Activated naive CD8-positive, alpha-beta T cell treated with anti-CD3 and anti-CD28 coated beads, Interleukin-2, amount 10 ng/mL, durations not matched to agents 7 days and 5 days (primary cell): Measurements from ENCODE around the gene PLD5. TPM values are rescaled to one million over a fixed set of nuclear protein-coding genes. Genes with fewer than 3 reads are reported as not detected.
A peak's percentile ranks its signal among the peaks of the same experiment; 100 is the strongest.

Experiments used
- ATAC-seq: fragments of 150-1000 bp; cut with Tn5 transposase; one replicate; pipeline ENCODE4 v1.10.0; 2021; ENCODE audit warnings: low read depth, moderate library complexity
- POLR2A ChIA-PET: fragments of 350-600 bp; sonication (Branson Sonifier 250); formaldehyde crosslinking; loops from one replicate; lab custom pipeline; 2021; ENCODE audit warnings: antibody characterized with exemption; lab: Charles Lee
- DNase-seq: peaks from one replicate; pipeline ENCODE4 v3.0.0; 2021
- H3K27ac Mint-ChIP-seq: one replicate; pipeline ENCODE4 v1.8.0; 2022; ENCODE audit warnings: mild to moderate bottlenecking, mixed read lengths
- H3K27me3 Mint-ChIP-seq: one replicate; pipeline ENCODE4 v1.8.0; 2022; ENCODE audit warnings: mild to moderate bottlenecking, moderate library complexity, mixed read lengths
- H3K36me3 Mint-ChIP-seq: one replicate; pipeline ENCODE4 v1.8.0; 2021; ENCODE audit warnings: mild to moderate bottlenecking, mixed read lengths
- H3K4me1 Mint-ChIP-seq: one replicate; pipeline ENCODE4 v1.8.0; 2021; ENCODE audit warnings: mixed read lengths
- H3K4me3 Mint-ChIP-seq: one replicate; pipeline ENCODE4 v1.8.0; 2022; ENCODE audit warnings: mild to moderate bottlenecking, moderate library complexity, mixed read lengths
- H3K9me3 Mint-ChIP-seq: one replicate; pipeline ENCODE4 v1.8.0; 2021; ENCODE audit warnings: mixed read lengths
- total RNA-seq, 2 experiments: library from RNA; stranded (reverse); gene quantifications; one replicate each; pipeline ENCODE4 v1.2.3, GENCODE V29; 2021

The PLD5 gene
- total RNA-seq, 2 experiments from 2014 or later, result not detected

- DNase-seq (no peak), ATAC-seq (no peak)
- POLR2A ChIA-PET, result no interaction called here
- H3K4me1 Mint-ChIP-seq, result peaks cover 3% of the 10 kb centered on the region
- no peak overlapping the region for H3K27ac Mint-ChIP-seq
- no peaks in the 10 kb centered on the region for H3K36me3 Mint-ChIP-seq
- peaks cover 47% of the 10 kb centered on the region for H3K27me3 Mint-ChIP-seq
- H3K9me3 Mint-ChIP-seq, result no peaks in the 10 kb centered on the region
- no peak overlapping the region for H3K4me3 Mint-ChIP-seq
Measured at GRCh38 chr1:242525769-242526168, 1.3 kb upstream of the PLD5 start.

GRCh38 chr1:242525360-242525722, 844 bp upstream of the PLD5 start:
- Mint-ChIP-seq H3K27ac (no peak overlapping the region), H3K36me3 (no peaks in the 10 kb centered on the region), H3K4me1 (peaks cover 3% of the 10 kb centered on the region), H3K9me3 (no peaks in the 10 kb centered on the region), H3K27me3 (peaks cover 47% of the 10 kb centered on the region), H3K4me3 (peak overlapping the region; percentile 53)
- DNase-seq (no peak), ATAC-seq (no peak)
- POLR2A ChIA-PET, result no interaction called here

GRCh38 chr1:242523719-242524570, 552 bp downstream of the PLD5 start:
- Mint-ChIP-seq H3K36me3 (no peaks in the 10 kb centered on the region), H3K27me3 (peaks cover 47% of the 10 kb centered on the region), H3K4me3 (peak overlapping the region; percentile 42), H3K9me3 (no peaks in the 10 kb centered on the region), H3K27ac (no peak overlapping the region), H3K4me1 (peaks cover 3% of the 10 kb centered on the region)
- DNase-seq (peak; percentile 42), ATAC-seq (peak; percentile 70)
- POLR2A ChIA-PET, result no interaction called here

- no peaks in the 10 kb centered on the region for H3K9me3 Mint-ChIP-seq
- H3K4me3 Mint-ChIP-seq, result no peak overlapping the region
Measured at GRCh38 chr1:242522996-242523718, 1.3 kb downstream of the PLD5 start.

GRCh38 chr1:242522304-242522945, 2.1 kb downstream of the PLD5 start:
- Mint-ChIP-seq H3K27ac (no peak overlapping the region), H3K9me3 (no peaks in the 10 kb centered on the region), H3K4me3 (no peak overlapping the region), H3K4me1 (peaks cover 3% of the 10 kb centered on the region), H3K36me3 (no peaks in the 10 kb centered on the region), H3K27me3 (peaks cover 45% of the 10 kb centered on the region)
- POLR2A ChIA-PET, result interaction anchor here (0.7 kb wide), 1 partner anchor 18 kb away, joined by 3 read pairs; no protein-coding TSS in a partner anchor
- no peak for DNase-seq
- no peak for ATAC-seq

More at GRCh38 chr1:242522996-242523718, 1.3 kb downstream of the PLD5 start:
- peaks cover 3% of the 10 kb centered on the region for H3K4me1 Mint-ChIP-seq
- no peak overlapping the region for H3K27ac Mint-ChIP-seq
- no peaks in the 10 kb centered on the region for H3K36me3 Mint-ChIP-seq
- POLR2A ChIA-PET, result interaction anchor here (0.7 kb wide), 1 partner anchor 18 kb away, joined by 3 read pairs; no protein-coding TSS in a partner anchor
- ATAC-seq (no peak), DNase-seq (no peak)
- peaks cover 47% of the 10 kb centered on the region for H3K27me3 Mint-ChIP-seq

- H3K27me3 Mint-ChIP-seq, result peaks cover 2% of the 10 kb centered on the region
- ATAC-seq (no peak), DNase-seq (no peak)
- H3K4me1 Mint-ChIP-seq, result no peaks in the 10 kb centered on the region
- POLR2A ChIA-PET, result no interaction called here
- no peaks in the 10 kb centered on the region for H3K9me3 Mint-ChIP-seq
- H3K27ac Mint-ChIP-seq, result no peak overlapping the region
- no peaks in the 10 kb centered on the region for H3K36me3 Mint-ChIP-seq
- no peak overlapping the region for H3K4me3 Mint-ChIP-seq
Measured at GRCh38 chr1:242515555-242515954, 8.9 kb downstream of the PLD5 start.

GRCh38 chr1:242506724-242507123, 17.8 kb downstream of the PLD5 start:
- Mint-ChIP-seq H3K4me3 (no peak overlapping the region), H3K4me1 (no peaks in the 10 kb centered on the region), H3K9me3 (no peaks in the 10 kb centered on the region), H3K36me3 (no peaks in the 10 kb centered on the region), H3K27ac (no peak overlapping the region), H3K27me3 (peaks cover 2% of the 10 kb centered on the region)
- POLR2A ChIA-PET, result no interaction called here
- no peak for ATAC-seq
- DNase-seq, result no peak

- H3K36me3 Mint-ChIP-seq, result no peaks in the 10 kb centered on the region
- H3K4me1 Mint-ChIP-seq, result no peaks in the 10 kb centered on the region
- ATAC-seq, result no peak
- H3K27ac Mint-ChIP-seq, result no peak overlapping the region
- no peak for DNase-seq
- no peak overlapping the region for H3K4me3 Mint-ChIP-seq
- POLR2A ChIA-PET, result no interaction called here
- peaks cover 2% of the 10 kb centered on the region for H3K27me3 Mint-ChIP-seq
- peaks cover 1% of the 10 kb centered on the region for H3K9me3 Mint-ChIP-seq
Measured at GRCh38 chr1:242489545-242489944, 35.0 kb downstream of the PLD5 start.

GRCh38 chr1:242477944-242478343, 46.6 kb downstream of the PLD5 start:
- Mint-ChIP-seq H3K4me3 (no peak overlapping the region), H3K27ac (no peak overlapping the region), H3K4me1 (no peaks in the 10 kb centered on the region), H3K9me3 (no peaks in the 10 kb centered on the region), H3K36me3 (no peaks in the 10 kb centered on the region), H3K27me3 (no peaks in the 10 kb centered on the region)
- ATAC-seq, result no peak
- POLR2A ChIA-PET, result no interaction called here
- no peak for DNase-seq

- DNase-seq, result no peak
- H3K36me3 Mint-ChIP-seq, result no peaks in the 10 kb centered on the region
- no peak for ATAC-seq
- H3K27me3 Mint-ChIP-seq, result no peaks in the 10 kb centered on the region
- H3K4me1 Mint-ChIP-seq, result peaks cover 1% of the 10 kb centered on the region
- H3K27ac Mint-ChIP-seq, result no peak overlapping the region
- POLR2A ChIA-PET, result no interaction called here
- no peak overlapping the region for H3K4me3 Mint-ChIP-seq
- H3K9me3 Mint-ChIP-seq, result no peaks in the 10 kb centered on the region
Measured at GRCh38 chr1:242470774-242471173, 53.7 kb downstream of the PLD5 start.

- POLR2A ChIA-PET, result no interaction called here
- no peaks in the 10 kb centered on the region for H3K36me3 Mint-ChIP-seq
- H3K9me3 Mint-ChIP-seq, result no peaks in the 10 kb centered on the region
- no peaks in the 10 kb centered on the region for H3K27me3 Mint-ChIP-seq
- H3K4me1 Mint-ChIP-seq, result peaks cover 1% of the 10 kb centered on the region
- no peak overlapping the region for H3K27ac Mint-ChIP-seq
- DNase-seq (no peak), ATAC-seq (no peak)
- no peak overlapping the region for H3K4me3 Mint-ChIP-seq
Measured at GRCh38 chr1:242468784-242469183, 55.7 kb downstream of the PLD5 start.

GRCh38 chr1:242467556-242468145, 56.8 kb downstream of the PLD5 start:
- Mint-ChIP-seq H3K27ac (no peak overlapping the region), H3K9me3 (no peaks in the 10 kb centered on the region), H3K27me3 (no peaks in the 10 kb centered on the region), H3K36me3 (no peaks in the 10 kb centered on the region), H3K4me3 (no peak overlapping the region), H3K4me1 (peaks cover 1% of the 10 kb centered on the region)
- POLR2A ChIA-PET, result no interaction called here
- ATAC-seq (no peak), DNase-seq (no peak)

- H3K9me3 Mint-ChIP-seq, result no peaks in the 10 kb centered on the region
- no peaks in the 10 kb centered on the region for H3K36me3 Mint-ChIP-seq
- H3K4me3 Mint-ChIP-seq, result no peak overlapping the region
- no peak overlapping the region for H3K27ac Mint-ChIP-seq
- POLR2A ChIA-PET, result no interaction called here
- peaks cover 1% of the 10 kb centered on the region for H3K4me1 Mint-ChIP-seq
- DNase-seq, result no peak
- H3K27me3 Mint-ChIP-seq, result no peaks in the 10 kb centered on the region
- ATAC-seq, result no peak
Measured at GRCh38 chr1:242462867-242463266, 61.6 kb downstream of the PLD5 start.
